GM18517 (cell line): ENCODE data around the gene ADAMTSL1.
"Not testable (repeated sequence)": the region's sequence is repeated elsewhere in the genome, so short reads cannot be mapped to it uniquely, and the experiment has no call there.

Source experiments
- ATAC-seq: cut with Tn5 transposase; IDR thresholded peaks from one replicate; pipeline ENCODE4 v1.9.1; 2021; ENCODE audit warnings: mild to moderate bottlenecking, moderate library complexity; ENCODE audit not compliant: unreplicated experiment

ADAMTSL1 gene

GRCh38 chr9:18920141-18921084, 446.5 kb downstream of the ADAMTSL1 start:
- no peak for ATAC-seq

- ATAC-seq: no peak
These were observed 447.6 kb downstream of the ADAMTSL1 start for GRCh38 chr9:18921366-18922075.

DNA sequence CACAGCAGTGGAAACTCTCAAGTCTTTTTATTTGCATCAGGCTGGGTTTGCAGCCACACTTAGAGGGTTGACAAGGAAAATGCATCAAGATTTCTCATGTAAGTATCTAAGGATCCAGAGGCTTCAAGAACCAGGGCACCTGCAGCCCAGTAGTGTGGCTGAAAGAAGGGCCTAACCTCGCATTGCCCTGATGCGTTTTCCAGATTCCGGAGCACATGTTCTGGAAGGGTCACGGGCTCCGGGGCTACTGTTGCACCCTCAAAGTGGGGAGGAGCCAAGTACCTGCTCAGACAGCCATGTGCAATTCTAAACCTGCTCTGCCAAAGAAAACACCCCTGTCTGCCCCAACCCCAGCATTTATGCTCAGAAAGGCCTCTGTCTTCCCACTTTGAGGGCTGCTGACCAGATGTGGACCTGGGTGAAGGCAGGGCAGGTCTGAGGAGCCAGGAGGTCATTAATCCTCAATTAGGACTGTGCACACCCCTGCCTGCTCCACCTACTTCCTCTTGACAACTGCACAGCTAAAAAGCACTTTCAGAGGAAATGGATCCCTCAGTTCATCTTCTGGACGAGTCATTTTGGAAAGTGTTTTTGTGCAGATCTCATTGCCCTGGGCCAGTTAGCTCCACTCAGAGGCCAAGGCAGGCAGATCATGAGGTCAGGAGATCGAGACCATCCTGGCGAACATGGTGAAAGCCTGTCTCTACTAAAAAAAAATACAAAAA, 448.4 kb downstream of the ADAMTSL1 start:
- no peak for ATAC-seq

DNA sequence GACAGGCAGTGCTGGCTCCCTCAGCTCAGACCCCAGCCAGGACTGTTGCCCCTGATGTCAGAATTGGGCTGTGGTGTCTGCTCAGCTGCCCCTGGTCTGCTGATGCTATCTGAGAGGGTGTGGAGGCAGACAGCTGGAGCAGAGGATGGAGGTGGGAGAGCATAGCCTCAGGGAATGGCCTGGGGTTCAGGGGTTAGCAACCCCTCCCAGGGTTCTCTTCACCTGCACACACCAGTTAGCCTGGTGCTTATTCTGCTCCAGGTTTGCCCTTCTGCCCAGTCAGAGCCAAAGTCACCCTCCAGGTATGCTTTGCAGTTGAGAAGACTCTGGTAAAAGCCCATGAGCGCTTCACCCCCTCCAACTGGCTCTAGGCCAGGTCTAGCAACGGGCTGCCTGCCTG, 449.2 kb downstream of the ADAMTSL1 start:
- no peak for ATAC-seq

GRCh38 chr9:18923671-18924430, 449.9 kb downstream of the ADAMTSL1 start:
- no peak for ATAC-seq

- no peak for ATAC-seq
These were observed 451.9 kb downstream of the ADAMTSL1 start for GRCh38 chr9:18925880-18926279.

GRCh38 chr9:18926513-18926912, 452.6 kb downstream of the ADAMTSL1 start:
- no peak for ATAC-seq

GRCh38 chr9:18928711-18929110, 454.8 kb downstream of the ADAMTSL1 start:
- ATAC-seq: no peak

GRCh38 chr9:18930611-18931010, 456.7 kb downstream of the ADAMTSL1 start:
- ATAC-seq: not testable (repeated sequence)

DNA sequence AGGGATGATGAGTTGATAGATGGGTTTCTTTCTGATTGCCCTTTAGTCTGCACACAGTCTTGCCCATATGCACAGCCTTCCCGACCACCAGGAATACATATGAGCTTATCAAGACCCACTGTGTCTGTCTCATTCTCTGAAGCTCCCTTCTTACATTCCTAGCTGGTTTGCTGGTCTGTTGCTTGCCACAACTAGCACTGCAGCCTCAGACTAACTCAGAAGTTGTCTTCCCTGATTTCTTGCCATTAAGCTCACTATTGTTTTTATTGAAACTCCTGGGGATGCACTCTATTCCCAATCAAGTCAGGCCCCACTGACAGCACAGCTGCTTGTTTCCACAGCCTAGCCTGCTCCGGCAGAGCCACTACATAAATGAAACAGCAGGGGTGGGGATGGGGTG, 461.6 kb downstream of the ADAMTSL1 start:
- no peak for ATAC-seq

DNA sequence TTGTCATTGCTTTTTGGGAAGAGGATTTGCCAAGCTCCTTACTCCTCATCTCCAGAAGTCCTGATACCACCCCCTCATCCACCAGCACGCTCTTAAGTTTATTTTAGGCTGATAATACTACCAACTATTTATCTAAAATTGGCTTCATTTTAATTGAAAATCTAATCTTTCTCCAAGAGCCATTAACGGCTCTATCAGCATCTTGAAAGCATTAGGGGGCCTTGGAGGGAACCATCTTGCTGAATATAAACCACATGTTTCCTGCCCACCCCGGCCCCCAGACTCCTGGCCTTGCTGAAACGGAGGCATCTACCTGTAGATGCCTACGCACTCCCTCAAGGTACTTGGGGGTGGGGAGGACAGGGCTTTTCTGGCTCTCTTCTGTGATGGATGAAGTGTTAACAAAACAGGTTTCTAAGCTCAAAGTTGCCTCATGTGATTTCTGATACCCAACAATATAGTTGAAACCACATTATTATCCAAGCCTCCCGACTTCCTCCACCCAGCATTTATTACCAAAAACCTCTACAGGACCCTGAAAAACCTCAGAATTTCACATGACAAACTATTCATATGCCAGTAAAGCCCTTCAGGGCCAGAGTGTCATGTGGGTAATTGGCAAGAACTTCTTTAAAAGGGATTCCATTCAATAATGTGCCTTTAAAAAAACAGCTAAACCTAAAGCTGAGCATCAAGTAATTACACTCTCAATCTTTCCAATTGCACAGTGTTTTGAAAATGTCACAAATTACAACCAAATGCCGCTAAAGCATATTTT, 462.3 kb downstream of the ADAMTSL1 start:
- ATAC-seq: no peak

- ATAC-seq: no peak
These were observed 466.0 kb downstream of the ADAMTSL1 start for GRCh38 chr9:18939943-18940342.

- ATAC-seq: no peak
These were observed 467.2 kb downstream of the ADAMTSL1 start for GRCh38 chr9:18941060-18941740.

GRCh38 chr9:18942801-18943200, 468.8 kb downstream of the ADAMTSL1 start:
- ATAC-seq: no peak

GRCh38 chr9:18947892-18948339, 474.0 kb downstream of the ADAMTSL1 start:
- no peak for ATAC-seq

- ATAC-seq: no peak
These were observed 478.0 kb downstream of the ADAMTSL1 start for GRCh38 chr9:18951936-18952335.

DNA sequence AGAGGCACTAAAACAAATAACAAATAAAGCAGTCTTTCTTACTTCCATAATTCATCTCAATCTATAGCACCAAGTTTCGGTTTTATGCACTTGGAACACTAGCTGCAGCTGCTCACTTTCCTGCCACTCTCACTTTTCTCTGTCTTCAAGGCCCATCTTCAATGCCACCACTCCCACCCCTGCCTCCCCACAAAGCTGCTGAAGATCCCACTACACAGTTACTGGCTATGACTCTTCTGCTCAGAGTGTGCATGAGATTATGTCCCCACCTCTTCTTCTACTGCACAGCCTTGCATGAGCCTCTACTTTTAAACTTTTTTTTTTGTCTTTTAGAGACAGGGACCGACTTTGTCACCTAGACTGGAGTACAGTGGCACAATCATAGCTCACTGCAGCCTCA, 481.7 kb downstream of the ADAMTSL1 start:
- no peak for ATAC-seq
